ES-I3 (cell line): Measurements from ENCODE around the gene TIMM22.
"Not testable (repeated sequence)": the region's sequence is repeated elsewhere in the genome, so short reads cannot be mapped to it uniquely, and the experiment has no call there.

ENCODE experiments used
- H3K36me3 ChIP-seq: 2 replicates; pipeline ENCODE4 v1.6.1; 2013; ENCODE audit warnings: mild to moderate bottlenecking, low read length, control low read depth, moderate library complexity; ENCODE audit not compliant: insufficient read depth
- H3K4me1 ChIP-seq: 2 replicates; pipeline ENCODE4 v1.6.1; 2013; ENCODE audit warnings: mild to moderate bottlenecking, control low read depth, low read length; ENCODE audit not compliant: insufficient read depth
- H3K9ac ChIP-seq: 2 replicates; pipeline ENCODE4 v1.6.1; 2013; ENCODE audit warnings: low read depth, mild to moderate bottlenecking, low read length, moderate library complexity
- H3K9me3 ChIP-seq: 2 replicates; pipeline ENCODE4 v1.6.1; 2013; ENCODE audit warnings: mild to moderate bottlenecking, low read length, moderate library complexity; ENCODE audit not compliant: control insufficient read depth, insufficient read depth

TIMM22 gene

DNA sequence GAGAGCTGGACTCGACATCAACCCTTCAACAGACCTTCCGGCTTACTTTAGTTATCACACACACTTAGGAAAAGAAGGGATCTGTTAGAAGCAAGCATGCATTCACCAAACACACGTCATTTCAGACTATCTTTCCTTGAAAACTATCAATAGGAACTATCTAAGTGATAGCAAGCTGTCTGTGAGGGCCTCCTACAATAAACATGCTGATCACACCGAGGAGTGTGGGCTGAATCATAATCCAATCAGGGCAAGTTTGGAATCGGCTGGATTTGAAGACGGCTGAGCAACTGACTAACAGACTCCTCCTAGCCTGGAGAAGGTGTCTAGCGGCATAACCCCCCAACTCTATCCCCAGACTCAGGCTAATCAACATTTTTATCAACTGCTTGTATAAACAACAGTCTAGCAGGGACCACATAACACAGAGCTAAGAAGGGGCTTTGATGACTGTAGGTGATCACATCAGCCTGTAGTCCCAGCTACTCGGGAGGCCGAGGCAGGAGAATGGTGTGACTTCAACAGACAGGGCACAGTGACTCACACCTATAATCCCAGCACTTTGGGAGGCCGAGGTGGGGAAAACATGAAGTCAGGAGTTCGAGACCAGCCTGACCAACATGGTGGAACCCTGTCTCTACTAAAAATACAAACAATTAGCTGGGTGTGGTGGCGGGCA lies 31.5 kb upstream of the TIMM22 start:
- no peak overlapping the region for H3K9ac ChIP-seq
- no peaks in the 10 kb centered on the region for H3K9me3 ChIP-seq
- H3K36me3 ChIP-seq, result no peaks in the 10 kb centered on the region
- peaks cover 39% of the 10 kb centered on the region for H3K4me1 ChIP-seq

DNA sequence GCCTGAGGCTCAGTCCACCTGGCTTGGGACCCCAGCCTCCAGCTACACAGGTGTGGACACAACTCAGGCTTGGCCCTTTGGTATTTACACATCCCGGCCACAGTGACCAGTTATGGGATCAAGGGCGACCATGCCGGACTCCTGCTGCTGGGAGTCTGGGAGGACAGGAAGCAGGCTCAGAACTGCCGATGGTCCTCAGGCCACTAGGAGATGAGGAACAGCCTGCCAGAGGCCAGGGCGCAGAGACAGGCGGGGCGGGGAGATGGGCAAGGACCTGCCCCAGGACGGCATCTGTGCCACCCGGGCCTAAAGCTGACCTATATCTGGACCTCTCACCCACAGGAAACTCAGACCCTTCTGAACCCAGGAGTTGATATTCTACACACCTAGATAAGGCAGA lies 29.8 kb upstream of the TIMM22 start:
- Histone ChIP-seq H3K4me1 (peaks cover 45% of the 10 kb centered on the region), H3K36me3 (no peaks in the 10 kb centered on the region), H3K9me3 (no peaks in the 10 kb centered on the region), H3K9ac (no peak overlapping the region)

DNA sequence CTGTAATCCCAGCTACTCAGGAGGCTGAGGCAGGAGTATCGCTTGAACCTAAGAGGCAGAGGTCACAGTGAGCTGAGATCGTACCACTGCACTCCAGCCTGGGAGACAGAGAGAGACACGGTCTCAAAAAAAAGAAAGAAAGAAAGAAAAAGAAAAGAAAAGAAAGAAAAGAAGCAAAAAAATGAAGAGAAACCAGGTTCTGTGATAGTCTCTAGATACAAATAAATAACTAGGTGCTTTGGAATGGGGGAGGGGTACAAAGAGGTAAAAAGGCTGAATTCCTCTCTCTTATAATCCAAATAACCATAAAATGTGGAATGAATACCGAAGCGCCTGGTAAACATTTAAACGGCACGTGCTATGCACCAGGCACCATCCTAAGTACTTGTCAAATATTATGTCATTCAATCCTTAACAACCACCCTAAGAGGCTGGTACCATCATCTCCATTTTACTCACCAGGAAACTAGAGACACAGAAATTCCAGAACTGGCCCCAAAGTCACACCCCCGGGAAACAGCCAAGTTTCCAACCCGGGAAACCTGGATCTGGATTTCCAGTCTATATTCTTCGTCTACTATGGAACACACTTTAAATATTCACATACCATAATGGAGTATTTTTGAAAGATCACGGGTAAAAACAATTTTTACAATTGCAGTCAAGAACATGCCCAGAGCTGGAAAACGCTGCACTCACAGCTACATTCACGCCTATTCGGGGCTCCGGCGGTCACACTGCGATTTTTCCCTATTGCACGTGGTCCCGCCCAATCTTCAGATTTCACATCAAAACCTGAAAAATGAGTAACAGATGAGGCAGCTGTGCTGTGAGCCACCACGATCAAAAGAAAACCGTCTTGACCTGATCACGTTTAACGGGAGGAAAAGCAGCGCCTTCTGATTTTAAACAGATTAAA lies 27.9 kb upstream of the TIMM22 start:
- peaks cover 41% of the 10 kb centered on the region for H3K4me1 ChIP-seq
- H3K9ac ChIP-seq, result no peak overlapping the region
- no peaks in the 10 kb centered on the region for H3K9me3 ChIP-seq
- no peaks in the 10 kb centered on the region for H3K36me3 ChIP-seq

DNA sequence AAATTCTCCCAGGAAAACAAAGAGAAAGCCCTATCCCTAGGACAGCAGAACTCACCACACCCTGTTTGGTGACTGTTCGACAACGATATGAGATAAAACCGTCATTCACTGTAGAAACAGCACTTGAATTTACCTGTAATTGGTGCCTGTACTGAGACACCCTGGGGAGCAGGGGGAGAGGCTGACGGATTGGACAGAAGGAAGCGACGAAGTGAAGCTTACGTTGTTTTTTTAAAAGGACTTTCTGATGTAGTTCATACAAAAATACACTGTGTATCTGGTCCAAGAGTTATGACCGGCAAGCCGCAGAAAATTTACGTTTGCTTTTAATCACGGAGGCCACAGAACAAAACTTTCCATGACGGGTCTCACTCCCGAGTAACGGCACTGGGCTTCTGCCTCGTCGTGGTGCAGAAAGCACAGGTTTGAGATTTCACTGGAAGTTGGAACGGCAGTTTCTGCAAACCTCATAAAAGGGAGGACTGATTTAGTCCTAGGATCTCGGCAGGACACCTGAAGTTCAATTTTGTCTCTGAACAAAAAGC lies 27.0 kb upstream of the TIMM22 start:
- H3K9ac ChIP-seq, result no peak overlapping the region
- no peaks in the 10 kb centered on the region for H3K9me3 ChIP-seq
- peaks cover 34% of the 10 kb centered on the region for H3K4me1 ChIP-seq
- H3K36me3 ChIP-seq, result no peaks in the 10 kb centered on the region

DNA sequence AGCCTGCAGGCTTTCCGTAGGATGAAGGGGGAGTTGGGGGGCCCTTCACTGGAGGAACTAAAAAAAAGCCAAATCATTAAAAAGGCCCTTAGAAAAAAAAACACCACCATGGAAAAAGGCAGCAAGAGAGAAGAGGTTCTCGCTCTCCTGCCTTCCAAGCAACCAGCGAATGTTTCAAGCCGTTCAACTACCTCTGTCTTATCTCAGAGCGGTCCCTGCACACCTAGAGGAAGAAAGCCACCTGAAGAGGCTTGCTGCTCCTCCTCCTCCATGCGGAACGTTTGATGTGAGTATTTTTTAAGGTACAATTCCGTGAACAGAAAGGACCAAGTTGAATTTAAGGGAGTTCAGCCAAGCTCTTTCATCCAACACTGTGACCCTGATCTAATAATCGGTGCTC lies 26.6 kb upstream of the TIMM22 start:
- H3K9me3 ChIP-seq, result no peaks in the 10 kb centered on the region
- no peaks in the 10 kb centered on the region for H3K36me3 ChIP-seq
- H3K9ac ChIP-seq, result no peak overlapping the region
- H3K4me1 ChIP-seq, result peaks cover 33% of the 10 kb centered on the region

DNA sequence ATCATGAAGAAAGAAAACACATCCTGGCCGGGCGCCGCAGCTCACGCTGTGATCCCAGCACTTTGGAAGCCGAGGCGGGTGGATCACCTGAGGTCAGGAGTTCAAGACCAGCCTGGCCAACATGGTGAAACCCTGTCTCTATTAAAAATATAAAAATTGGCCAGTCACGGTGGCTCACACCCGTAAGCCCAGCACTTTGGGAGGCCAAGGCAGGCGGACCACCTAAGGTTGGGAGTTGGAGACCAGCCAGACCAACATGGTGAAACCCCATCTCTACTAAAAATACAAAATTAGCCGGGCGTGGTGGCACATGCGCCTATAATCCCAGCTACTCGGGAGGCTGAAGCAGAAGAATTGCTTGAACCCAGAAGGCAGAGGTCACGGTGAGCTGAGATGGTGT lies 25.1 kb upstream of the TIMM22 start:
- not testable (repeated sequence) for H3K9ac ChIP-seq, H3K9me3 ChIP-seq

DNA sequence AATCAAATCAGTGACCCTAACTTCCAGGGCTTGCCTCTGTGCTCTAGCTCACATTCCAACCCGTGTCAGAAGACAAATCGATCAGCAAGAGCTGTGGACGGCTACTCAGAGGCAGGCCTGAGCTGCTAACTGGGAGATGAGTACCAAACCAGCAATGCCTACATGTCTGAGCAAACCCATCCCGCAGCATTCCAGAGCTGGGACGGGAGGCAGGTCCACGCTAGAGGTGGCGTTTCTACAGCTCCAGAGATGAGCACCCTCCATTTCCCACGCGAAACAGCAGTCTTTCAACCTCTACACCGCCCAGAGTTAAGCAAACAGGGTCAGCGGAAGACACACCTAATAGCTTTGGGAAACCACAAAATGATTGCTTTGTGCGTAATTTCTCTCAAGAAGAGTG lies 23.9 kb upstream of the TIMM22 start:
- no peaks in the 10 kb centered on the region for H3K9me3 ChIP-seq
- peaks cover 44% of the 10 kb centered on the region for H3K4me1 ChIP-seq
- H3K9ac ChIP-seq, result no peak overlapping the region
- no peaks in the 10 kb centered on the region for H3K36me3 ChIP-seq

More for the DNA sequence above, 25.1 kb upstream of the TIMM22 start:
- peaks cover 43% of the 10 kb centered on the region for H3K4me1 ChIP-seq
- not testable (repeated sequence) for H3K36me3 ChIP-seq

DNA sequence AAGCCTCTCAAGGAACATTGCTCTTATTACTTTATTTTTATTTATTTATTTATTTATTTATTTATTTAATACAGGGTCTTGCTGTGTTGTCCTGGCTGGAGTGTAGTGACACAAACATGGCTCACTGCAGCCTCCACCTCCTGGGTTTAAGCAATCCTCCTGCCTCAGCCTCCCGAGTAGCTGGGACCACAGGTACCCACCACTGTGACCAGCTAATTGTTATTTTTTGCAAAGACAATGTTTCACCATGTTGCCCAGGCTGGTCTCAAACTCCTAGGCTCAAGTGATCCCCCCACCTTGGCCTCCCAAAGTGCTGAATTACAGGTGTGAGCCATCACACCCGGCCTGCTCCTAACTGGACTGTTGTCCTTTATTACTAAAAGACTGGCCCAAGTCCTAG lies 22.2 kb upstream of the TIMM22 start:
- H3K9ac ChIP-seq, result not testable (repeated sequence)

DNA sequence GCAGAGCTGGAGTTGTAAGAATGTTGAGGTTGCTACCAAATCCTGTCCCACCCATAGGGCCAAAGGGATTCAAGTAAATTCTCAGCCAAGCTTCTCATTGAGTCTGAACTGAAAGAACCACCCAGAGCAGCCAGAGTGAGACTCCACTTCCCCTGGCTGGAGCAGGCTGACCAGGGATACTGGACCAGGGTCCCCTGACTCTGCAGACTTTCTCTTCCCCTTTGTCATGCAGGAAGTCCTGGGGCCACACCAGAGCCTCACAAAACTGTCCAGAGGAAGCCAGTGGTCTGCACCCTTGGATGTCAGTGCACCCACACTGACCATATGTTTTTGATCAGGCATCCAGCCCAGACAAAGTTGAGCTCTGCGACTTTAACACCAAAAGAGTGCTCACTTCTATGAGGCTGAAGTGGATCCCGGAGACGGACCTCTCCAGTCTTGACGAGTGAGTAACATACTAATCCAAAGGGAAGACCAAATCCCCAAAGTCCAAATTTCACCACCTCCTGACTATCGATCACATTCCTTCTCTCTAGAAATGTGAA lies 21.5 kb upstream of the TIMM22 start:
- Histone ChIP-seq H3K36me3 (no peaks in the 10 kb centered on the region), H3K9ac (no peak overlapping the region), H3K4me1 (peaks cover 34% of the 10 kb centered on the region), H3K9me3 (no peaks in the 10 kb centered on the region)

More for the DNA sequence above, 22.2 kb upstream of the TIMM22 start:
- H3K4me1 ChIP-seq, result peaks cover 40% of the 10 kb centered on the region
- not testable (repeated sequence) for H3K36me3 ChIP-seq, H3K9me3 ChIP-seq

DNA sequence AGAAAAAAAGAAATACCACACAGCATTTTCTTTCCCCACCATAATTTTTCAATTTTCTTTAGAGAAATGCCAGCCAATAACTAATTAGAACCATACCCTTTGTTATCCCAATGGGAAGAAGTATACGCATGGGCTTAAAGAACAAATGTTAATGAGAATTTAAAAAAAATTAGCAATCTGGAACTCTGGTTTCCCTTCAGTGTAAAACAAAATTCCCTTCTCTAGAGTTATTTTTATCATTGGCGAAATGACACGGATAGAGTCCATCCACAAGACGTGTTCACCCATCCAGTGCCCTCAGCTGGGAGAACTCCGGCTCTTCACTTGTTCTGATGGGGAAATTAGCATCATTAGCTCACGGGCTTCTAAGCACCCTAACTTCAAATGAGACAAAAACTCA lies 20.6 kb upstream of the TIMM22 start:
- Histone ChIP-seq H3K36me3 (no peaks in the 10 kb centered on the region), H3K9me3 (no peaks in the 10 kb centered on the region), H3K4me1 (peaks cover 28% of the 10 kb centered on the region), H3K9ac (no peak overlapping the region)

DNA sequence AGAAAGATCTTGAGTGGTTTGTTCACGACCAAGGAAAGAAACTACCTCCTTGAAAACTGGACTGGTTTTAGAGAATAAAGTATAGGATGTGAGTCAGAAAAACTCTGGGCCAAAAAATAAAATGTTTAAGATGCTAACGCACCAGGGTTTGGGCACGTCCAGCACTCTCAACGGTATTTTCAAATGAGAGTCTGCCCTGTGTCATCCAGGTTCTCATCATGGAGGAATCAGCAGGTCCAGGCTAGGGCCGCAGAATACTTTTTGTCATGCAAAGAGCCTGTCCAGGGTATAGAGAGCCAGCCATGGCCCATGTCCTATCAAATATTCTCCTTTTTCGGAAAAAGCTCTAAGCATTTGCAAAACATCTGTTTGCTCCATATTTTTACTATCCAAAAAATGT lies 19.8 kb upstream of the TIMM22 start:
- Histone ChIP-seq H3K9me3 (no peaks in the 10 kb centered on the region), H3K36me3 (no peaks in the 10 kb centered on the region), H3K9ac (peak overlapping the region; percentile 93; the same call in 1 of the 2 replicates), H3K4me1 (peaks cover 28% of the 10 kb centered on the region)

DNA sequence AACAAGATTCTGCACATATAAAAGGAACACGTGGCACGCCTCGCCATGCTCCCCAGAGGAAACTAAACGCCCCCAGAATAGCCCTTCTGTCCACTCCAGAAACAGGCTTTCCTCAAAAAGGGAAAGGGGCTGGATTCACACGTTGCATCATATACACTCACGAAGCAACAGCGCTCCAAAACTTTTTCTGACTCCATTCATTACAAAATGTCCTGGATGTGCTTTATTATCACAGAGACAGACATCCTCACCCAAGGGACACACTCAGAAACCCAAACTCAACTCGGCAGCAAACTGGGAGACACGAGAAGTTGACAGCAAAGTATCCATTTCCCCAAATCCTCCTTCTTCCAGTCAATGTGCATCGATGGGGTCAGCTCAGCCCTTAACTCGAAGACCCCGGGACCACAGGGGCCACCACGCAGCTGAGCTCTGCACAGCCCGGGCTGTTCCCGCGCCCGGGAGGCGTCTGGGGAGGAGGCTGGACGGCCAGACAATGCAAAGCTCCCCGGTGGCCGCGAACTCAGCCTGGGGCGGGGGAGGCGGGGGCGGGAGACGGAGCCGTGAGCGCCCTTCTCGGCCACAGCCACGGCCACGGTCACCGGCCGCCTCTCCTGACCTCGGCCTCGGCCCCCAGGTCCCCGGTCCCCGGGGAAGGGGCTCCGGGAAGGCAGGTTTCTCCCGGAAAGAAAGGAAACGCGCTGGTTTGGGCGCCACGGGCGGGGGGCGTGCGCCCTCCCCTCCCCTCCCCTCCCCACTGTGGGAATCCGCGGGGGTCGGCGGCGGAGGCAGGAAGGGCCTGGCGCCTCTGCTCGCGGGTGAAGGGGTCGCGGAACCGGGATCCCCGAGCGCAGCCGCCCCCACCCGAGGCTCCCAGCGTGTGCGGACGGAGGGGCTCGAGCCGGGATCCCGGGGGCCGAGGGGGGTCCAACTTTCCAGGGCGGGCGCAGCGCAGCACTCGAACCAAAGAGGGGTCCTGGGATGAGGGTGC lies 18.5 kb upstream of the TIMM22 start:
- H3K9ac ChIP-seq, result peak overlapping the region; percentile 93
- peaks cover 24% of the 10 kb centered on the region for H3K4me1 ChIP-seq
- H3K36me3 ChIP-seq, result no peaks in the 10 kb centered on the region
- H3K9me3 ChIP-seq, result no peaks in the 10 kb centered on the region

DNA sequence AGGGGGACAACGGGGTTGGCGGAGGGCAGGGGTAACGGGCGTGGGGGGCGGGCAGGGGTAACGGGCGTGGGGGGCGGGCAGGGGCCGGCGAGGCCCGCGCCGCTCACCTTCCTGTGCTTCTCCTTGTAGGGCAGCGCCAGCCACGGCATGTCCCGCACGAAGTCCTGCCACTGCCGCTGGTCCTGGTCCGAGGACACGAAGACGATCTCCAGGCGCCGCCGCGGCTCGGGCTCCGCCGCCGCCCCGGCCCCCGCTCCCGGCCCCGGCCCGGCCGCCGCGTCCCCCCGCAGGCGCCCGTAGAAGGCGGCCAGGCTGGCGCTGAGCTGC lies 17.8 kb upstream of the TIMM22 start:
- H3K4me1 ChIP-seq, result peaks cover 22% of the 10 kb centered on the region
- no peaks in the 10 kb centered on the region for H3K36me3 ChIP-seq
- H3K9me3 ChIP-seq, result no peaks in the 10 kb centered on the region
- H3K9ac ChIP-seq, result peak overlapping the region; percentile 74; the same call in 1 of the 2 replicates
